ENCODE data around the gene TRIM52.

Gene TRIM52

GRCh38 chr5:181230551-181230950 is 30.4 kb downstream of the TRIM52 start:
- no peak for DNase-seq (ENCODE audit: low read depth)
- TF ChIP-seq CTCF (IDR thresholded peaks at IDR 0.05; ENCODE audit: insufficient read depth, low read depth, low read length, missing control alignments), result no peak
- H3K4me3 ChIP-seq (ENCODE audit: low read length), result no peak overlapping the region

- H3K4me3 ChIP-seq (ENCODE audit: low read length), result no peak overlapping the region
- TF ChIP-seq CTCF (IDR thresholded peaks at IDR 0.05; ENCODE audit: insufficient read depth, low read depth, low read length, missing control alignments), result no peak
- no peak for DNase-seq (ENCODE audit: low read depth)
Observed at GRCh38 chr5:181229996-181230395, 30.9 kb downstream of the TRIM52 start.

- H3K4me3 ChIP-seq (ENCODE audit: low read length), result peak overlapping the region; percentile 81
- TF ChIP-seq CTCF (IDR thresholded peaks at IDR 0.05; ENCODE audit: insufficient read depth, low read depth, low read length, missing control alignments), result no peak
- no peak for DNase-seq (ENCODE audit: low read depth)
Observed at GRCh38 chr5:181224390-181225229, 36.3 kb downstream of the TRIM52 start.

GRCh38 chr5:181223729-181224389 is 37.1 kb downstream of the TRIM52 start:
- DNase-seq (ENCODE audit: low read depth), result no peak
- TF ChIP-seq CTCF (IDR thresholded peaks at IDR 0.05; ENCODE audit: insufficient read depth, low read depth, low read length, missing control alignments), result no peak
- H3K4me3 ChIP-seq (ENCODE audit: low read length), result peak overlapping the region; percentile 81

- no peak for TF ChIP-seq CTCF (IDR thresholded peaks at IDR 0.05; ENCODE audit: insufficient read depth, low read depth, low read length, missing control alignments)
- DNase-seq (ENCODE audit: low read depth), result peak; percentile 98
Observed at GRCh38 chr5:181223058-181223728, 37.8 kb downstream of the TRIM52 start, which contains the start of gene TRIM41. TSS of gene TRIM41 (plus strand) at chr5:181223281. CDS start at chr5:181224000, 719 bp downstream.

GRCh38 chr5:181222630-181223057 is 38.3 kb downstream of the TRIM52 start:
- no peak for DNase-seq (ENCODE audit: low read depth)
- peak overlapping the region; percentile 81 for H3K4me3 ChIP-seq (ENCODE audit: low read length)
- no peak for TF ChIP-seq CTCF (IDR thresholded peaks at IDR 0.05; ENCODE audit: insufficient read depth, low read depth, low read length, missing control alignments)

More at GRCh38 chr5:181223058-181223728, 37.8 kb downstream of the TRIM52 start, which contains the start of gene TRIM41:
- H3K4me3 ChIP-seq (ENCODE audit: low read length), result peak within 1 kb of the TSS; percentile 81
